Type B pancreatic cell (in vitro differentiated cells): ENCODE data around the gene AK4. TPM values are rescaled to one million over a fixed set of nuclear protein-coding genes. Genes with fewer than 3 reads are reported as not detected.

Source experiments
- DNase-seq: peaks from one replicate; pipeline ENCODE4 v3.0.0; 2021; ENCODE audit warnings: mixed read lengths; ENCODE audit not compliant: unreplicated experiment; ENCODE audit errors: extremely low spot score
- H3K27ac Mint-ChIP-seq: 2 replicates; pipeline ENCODE4 v1.8.0; 2021; ENCODE audit warnings: mild to moderate bottlenecking, mixed read lengths
- H3K27me3 Mint-ChIP-seq: 2 replicates; pipeline ENCODE4 v1.8.0; 2021; ENCODE audit warnings: mixed read lengths
- H3K36me3 Mint-ChIP-seq: 2 replicates; pipeline ENCODE4 v1.8.0; 2021; ENCODE audit warnings: mixed read lengths
- H3K4me1 Mint-ChIP-seq: one replicate; pipeline ENCODE4 v1.8.0; 2021; ENCODE audit warnings: mixed read lengths; ENCODE audit not compliant: unreplicated experiment
- H3K4me3 Mint-ChIP-seq: 2 replicates; pipeline ENCODE4 v1.8.0; 2021; ENCODE audit warnings: mild to moderate bottlenecking, mixed read lengths
- H3K9me3 Mint-ChIP-seq: 2 replicates; pipeline ENCODE4 v1.8.0; 2021; ENCODE audit warnings: mixed read lengths
- CTCF ChIP-seq: fragments of 200-600 bp; sonication (generic); conservative IDR thresholded peaks from 2 replicates; pipeline ENCODE4 v1.5.0; 2021; ENCODE audit warnings: antibody characterized with exemption, mild to moderate bottlenecking
- total RNA-seq: library from RNA; stranded (reverse); gene quantifications from 2 replicates; pipeline ENCODE4 v1.2.1, GENCODE V29; 2021; ENCODE audit warnings: low replicate concordance

Gene AK4
- total RNA-seq, 1 donor from 2014 or later, result 35.2 TPM

- no peaks in the 10 kb centered on the region for H3K9me3 Mint-ChIP-seq
- no peak overlapping the region for H3K4me3 Mint-ChIP-seq
- no peaks in the 10 kb centered on the region for H3K27me3 Mint-ChIP-seq
- DNase-seq, result no peak
- peaks cover 8% of the 10 kb centered on the region for H3K4me1 Mint-ChIP-seq
- H3K27ac Mint-ChIP-seq, result no peak overlapping the region
- H3K36me3 Mint-ChIP-seq, result peaks cover 8% of the 10 kb centered on the region
- no peak for TF ChIP-seq CTCF
These were observed 81.2 kb downstream of the AK4 start for GRCh38 chr1:65229201-65229600.

- no peak for TF ChIP-seq CTCF
- Mint-ChIP-seq H3K4me3 (no peak overlapping the region), H3K4me1 (peaks cover 8% of the 10 kb centered on the region), H3K36me3 (peaks cover 8% of the 10 kb centered on the region), H3K27ac (peak overlapping the region; percentile 9), H3K27me3 (no peaks in the 10 kb centered on the region), H3K9me3 (no peaks in the 10 kb centered on the region)
- no peak for DNase-seq
These were observed 81.8 kb downstream of the AK4 start for GRCh38 chr1:65229754-65230339.

- DNase-seq, result no peak
- no peak for TF ChIP-seq CTCF
- H3K4me3 Mint-ChIP-seq, result no peak overlapping the region
- peaks cover under 1% of the 10 kb centered on the region for H3K9me3 Mint-ChIP-seq
- H3K36me3 Mint-ChIP-seq, result peaks cover 4% of the 10 kb centered on the region
- no peaks in the 10 kb centered on the region for H3K27me3 Mint-ChIP-seq
- no peak overlapping the region for H3K27ac Mint-ChIP-seq
- peaks cover 8% of the 10 kb centered on the region for H3K4me1 Mint-ChIP-seq
These were observed 82.9 kb downstream of the AK4 start for GRCh38 chr1:65230731-65231481.

- H3K27ac Mint-ChIP-seq, result no peak overlapping the region
- DNase-seq, result no peak
- H3K4me1 Mint-ChIP-seq, result peaks cover 8% of the 10 kb centered on the region
- H3K36me3 Mint-ChIP-seq, result peaks cover 4% of the 10 kb centered on the region
- no peak overlapping the region for H3K4me3 Mint-ChIP-seq
- no peak for TF ChIP-seq CTCF
- peaks cover 10% of the 10 kb centered on the region for H3K9me3 Mint-ChIP-seq
- H3K27me3 Mint-ChIP-seq, result no peaks in the 10 kb centered on the region
These were observed 83.8 kb downstream of the AK4 start for GRCh38 chr1:65231718-65232330.

GRCh38 chr1:65232461-65232990 is 84.5 kb downstream of the AK4 start:
- Mint-ChIP-seq H3K36me3 (peaks cover 4% of the 10 kb centered on the region), H3K4me3 (no peak overlapping the region), H3K9me3 (peaks cover 11% of the 10 kb centered on the region), H3K27me3 (no peaks in the 10 kb centered on the region), H3K4me1 (peaks cover 8% of the 10 kb centered on the region), H3K27ac (no peak overlapping the region)
- no peak for TF ChIP-seq CTCF
- no peak for DNase-seq
